Upper lobe of left lung (tissue), 6 donors: Measurements from ENCODE around the gene BIRC7. TPM values are rescaled to one million over a fixed set of nuclear protein-coding genes. Genes with fewer than 3 reads are reported as not detected.
A peak's percentile ranks its signal among the peaks of the same experiment; 100 is the strongest.

ENCODE experiments used
- ATAC-seq, 2 donors: fragments of 200-7000 bp; cut with Tn5 transposase; one replicate each; pipeline ENCODE4 v1.9.1; 2022; ENCODE audit warnings: mild to moderate bottlenecking in 2 of 2, moderate library complexity in 2 of 2; ENCODE audit not compliant: low FRiP score in 2 of 2
- DNase-seq, 2 donors: peaks; one replicate each; pipeline ENCODE4 v3.0.0-alpha.2; 2019 to 2020
- H3K27ac ChIP-seq, 4 donors: fragments of 200-600 bp; sonication (generic); one replicate each; pipeline ENCODE4 v1.5.1; 2016 to 2019
- H3K27me3 ChIP-seq, 4 donors: fragments of 200-600 bp; sonication (generic); one replicate each; pipeline ENCODE4 v1.5.1; 2017 to 2019
- H3K36me3 ChIP-seq, 4 donors: fragments of 200-600 bp; sonication (generic); one replicate each; pipeline ENCODE4 v1.5.1; 2016 to 2019
- H3K4me1 ChIP-seq, 4 donors: fragments of 200-600 bp; sonication (generic); one replicate each; pipeline ENCODE4 v1.5.1; 2018 to 2019
- H3K4me3 ChIP-seq, 4 donors: fragments of 200-600 bp; sonication (generic); one replicate each; pipeline ENCODE4 v1.5.1; 2017 to 2019; ENCODE audit warnings: mild to moderate bottlenecking in 2 of 4, moderate library complexity in 1 of 4
- H3K9me3 ChIP-seq, 4 donors: fragments of 200-600 bp; sonication (generic); one replicate each; pipeline ENCODE4 v1.5.1; 2018 to 2019
- EP300 ChIP-seq, 4 donors: sonication (generic); formaldehyde crosslinking; IDR thresholded peaks; one replicate each; pipeline ENCODE4 v1.5.1; 2017; ENCODE audit warnings: antibody characterized with exemption in 4 of 4, control low read depth in 2 of 4
- POLR2A ChIP-seq, 4 donors: fragments of 450-650 bp; IDR thresholded peaks; one replicate each; pipeline ENCODE4 v1.5.1; 2016 to 2017; ENCODE audit warnings: antibody characterized with exemption in 4 of 4, mild to moderate bottlenecking in 2 of 4
- POLR2AphosphoS5 ChIP-seq, 2 donors: sonication (generic); formaldehyde crosslinking; IDR thresholded peaks; one replicate each; pipeline ENCODE4 v1.5.1; 2017; ENCODE audit warnings: antibody characterized with exemption in 2 of 2
- WGBS, 2 donors: methylation state at CpG; one replicate each; pipeline ENCODE4 v1.1.5; 2017 to 2018; 5-methylcytosine and 5-hydroxymethylcytosine counted together
- total RNA-seq, 6 donors: library from RNA; depleted of rRNA in 4 of 6; stranded (reverse); fragments of >200 nt in 4 of 6; gene quantifications; one replicate each; pipeline versions ENCODE4 v1.1.0 to v1.2.1, GENCODE V29; 2016 to 2021
- TF ChIP-seq, protein P1 (sequence below), 6 experiments: fragments of 450-650 bp in 4 of 6; fragments of 200-600 bp in 2 of 6; sonication (generic) in 2 of 6; IDR thresholded peaks; one replicate each; pipeline ENCODE4 v1.5.1; 2016 to 2019; ENCODE audit warnings: antibody characterized with exemption in 6 of 6
- donor health status: DM: no; HTN: no; CAD: no; lungs with moderate emphysema.
- donor health status: DM: no; HTN: yes; CAD: no; lungs with severe emphysema.

The BIRC7 gene
- total RNA-seq, 6 donors from 2014 or later = 1.3 to 15.0 (median 2.8) TPM; not detected in 2

GRCh38 chr20:63241272-63241671, 5.6 kb downstream of the BIRC7 start:
- H3K27me3 ChIP-seq = no peaks in the 10 kb centered on the region
- no peaks in the 10 kb centered on the region for H3K4me1 ChIP-seq
- ATAC-seq (no peak), DNase-seq (peak in 1 of 2 donors; percentile 52)
- H3K36me3 ChIP-seq = no peaks in the 10 kb centered on the region
- H3K27ac ChIP-seq = no peak overlapping the region
- WGBS, 2 donors = 40 to 48% methylated on average over 10 of the region's 11 CpGs
- H3K9me3 ChIP-seq = no peaks in the 10 kb centered on the region
- H3K4me3 ChIP-seq = no peak overlapping the region
- no peak for TF ChIP-seq POLR2A (IDR thresholded peaks at IDR 0.05)
- no peak for TF ChIP-seq POLR2AphosphoS5 (IDR thresholded peaks at IDR 0.05)
- TF ChIP-seq EP300 (IDR thresholded peaks at IDR 0.05) = no peak
- TF ChIP-seq, protein P1, sequence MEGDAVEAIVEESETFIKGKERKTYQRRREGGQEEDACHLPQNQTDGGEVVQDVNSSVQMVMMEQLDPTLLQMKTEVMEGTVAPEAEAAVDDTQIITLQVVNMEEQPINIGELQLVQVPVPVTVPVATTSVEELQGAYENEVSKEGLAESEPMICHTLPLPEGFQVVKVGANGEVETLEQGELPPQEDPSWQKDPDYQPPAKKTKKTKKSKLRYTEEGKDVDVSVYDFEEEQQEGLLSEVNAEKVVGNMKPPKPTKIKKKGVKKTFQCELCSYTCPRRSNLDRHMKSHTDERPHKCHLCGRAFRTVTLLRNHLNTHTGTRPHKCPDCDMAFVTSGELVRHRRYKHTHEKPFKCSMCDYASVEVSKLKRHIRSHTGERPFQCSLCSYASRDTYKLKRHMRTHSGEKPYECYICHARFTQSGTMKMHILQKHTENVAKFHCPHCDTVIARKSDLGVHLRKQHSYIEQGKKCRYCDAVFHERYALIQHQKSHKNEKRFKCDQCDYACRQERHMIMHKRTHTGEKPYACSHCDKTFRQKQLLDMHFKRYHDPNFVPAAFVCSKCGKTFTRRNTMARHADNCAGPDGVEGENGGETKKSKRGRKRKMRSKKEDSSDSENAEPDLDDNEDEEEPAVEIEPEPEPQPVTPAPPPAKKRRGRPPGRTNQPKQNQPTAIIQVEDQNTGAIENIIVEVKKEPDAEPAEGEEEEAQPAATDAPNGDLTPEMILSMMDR (IDR thresholded peaks at IDR 0.05) = no peak

DNA sequence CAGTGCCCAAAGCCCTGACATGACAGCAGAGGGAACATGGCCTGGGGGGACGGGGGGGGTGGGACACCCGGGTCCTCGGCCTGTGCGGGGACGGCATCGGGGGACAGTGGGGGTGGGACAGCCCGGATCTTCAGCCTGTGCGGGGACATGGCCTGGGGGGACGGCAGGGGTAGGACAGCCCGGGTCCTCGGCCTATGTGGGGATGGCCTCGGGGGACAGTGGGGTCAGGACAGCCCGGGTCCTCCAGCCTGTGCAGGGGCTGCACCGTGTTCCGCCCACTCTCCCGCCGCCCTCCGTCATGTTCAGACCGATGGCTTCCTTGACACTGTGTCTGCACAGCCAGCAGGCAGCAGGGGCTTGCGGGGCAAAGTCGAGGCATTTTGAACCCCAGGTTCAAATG, 7.0 kb downstream of the BIRC7 start:
- 86 to 91% methylated on average over 9 to 11 of the region's 21 CpGs for WGBS, 2 donors
- H3K27me3 ChIP-seq = peaks cover 0 to 5% (median 0%) of the 10 kb centered on the region in 4 donors
- H3K36me3 ChIP-seq = no peaks in the 10 kb centered on the region
- ATAC-seq = no peak
- H3K4me3 ChIP-seq = no peak overlapping the region
- H3K9me3 ChIP-seq = no peaks in the 10 kb centered on the region
- no peak overlapping the region for H3K27ac ChIP-seq
- TF ChIP-seq POLR2A (IDR thresholded peaks at IDR 0.05) = no peak
- no peak for TF ChIP-seq EP300 (IDR thresholded peaks at IDR 0.05)
- TF ChIP-seq, protein P1 (IDR thresholded peaks at IDR 0.05) = no peak
- no peak for TF ChIP-seq POLR2AphosphoS5 (IDR thresholded peaks at IDR 0.05)
- peak in 1 of 2 donors; percentile 58 for DNase-seq
- H3K4me1 ChIP-seq = no peaks in the 10 kb centered on the region

DNA sequence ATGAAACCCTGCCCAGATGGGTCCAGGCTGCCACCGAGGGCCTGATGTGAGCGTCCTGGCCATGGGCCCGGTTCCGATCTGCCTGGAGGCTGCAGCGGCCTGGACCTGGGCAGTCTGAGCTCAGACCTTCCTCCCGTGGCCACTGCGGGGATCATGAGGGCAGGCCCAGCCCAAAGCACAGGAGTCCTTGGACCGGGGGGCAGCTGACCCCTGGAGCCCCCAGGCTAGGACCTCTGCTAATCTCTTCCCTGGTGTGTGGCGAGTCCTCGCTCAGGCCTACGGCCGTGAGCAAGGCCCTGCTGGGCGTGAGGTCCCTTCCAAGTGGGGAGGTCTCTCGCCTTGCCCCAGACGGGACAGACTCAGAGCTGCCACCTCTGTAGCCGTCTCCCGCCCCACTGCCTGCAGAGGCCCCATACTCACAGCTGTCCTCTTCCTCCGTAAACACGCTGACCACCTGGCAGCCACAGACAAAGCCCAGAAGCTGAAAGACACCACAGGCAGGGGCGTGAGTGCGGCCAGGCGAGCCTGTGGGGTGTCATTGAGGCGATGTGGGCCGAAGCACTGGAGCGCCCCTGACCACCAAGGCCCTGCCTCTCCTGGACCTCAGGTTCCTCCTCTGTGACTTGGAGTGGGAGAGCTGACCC, 8.0 kb downstream of the BIRC7 start:
- 89% methylated on average over 20 of the region's 25 CpGs; no CpG with 5 or more reads in 1 of the 2 donors for WGBS, 2 donors
- no peak for TF ChIP-seq POLR2AphosphoS5 (IDR thresholded peaks at IDR 0.05)
- no peak for TF ChIP-seq POLR2A (IDR thresholded peaks at IDR 0.05)
- Histone ChIP-seq H3K4me3 (no peak overlapping the region), H3K9me3 (no peaks in the 10 kb centered on the region), H3K36me3 (no peaks in the 10 kb centered on the region), H3K27me3 (peaks cover 0 to 7% (median 4%) of the 10 kb centered on the region in 4 donors), H3K4me1 (no peaks in the 10 kb centered on the region), H3K27ac (no peak overlapping the region)
- no peak for ATAC-seq
- DNase-seq = peak in 1 of 2 donors; percentile 68

DNA sequence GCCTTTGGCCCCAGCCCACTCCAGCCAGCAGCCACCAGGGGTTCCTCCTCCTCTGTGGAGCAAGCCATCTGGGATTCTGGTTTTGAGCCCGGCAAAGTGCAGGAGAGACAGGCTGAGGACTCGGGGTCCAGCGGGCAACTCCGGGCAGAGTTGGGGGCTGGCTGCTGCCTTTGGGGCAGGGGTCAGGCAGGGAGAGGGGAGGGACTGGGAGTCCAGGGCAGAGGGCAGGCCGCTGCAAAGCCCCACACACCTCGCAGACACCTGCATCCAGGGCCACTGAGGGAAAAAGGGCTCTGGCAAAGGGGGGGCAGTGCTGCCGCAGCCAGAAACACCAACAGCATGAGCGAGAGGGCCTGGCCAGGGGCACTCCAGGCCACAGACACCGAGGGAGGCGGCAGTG, 8.8 kb downstream of the BIRC7 start:
- ATAC-seq (no peak), DNase-seq (peak in 1 of 2 donors; percentile 71)
- Histone ChIP-seq H3K9me3 (no peaks in the 10 kb centered on the region), H3K36me3 (no peaks in the 10 kb centered on the region), H3K4me3 (no peak overlapping the region), H3K4me1 (no peaks in the 10 kb centered on the region), H3K27me3 (peaks cover 0 to 7% (median 4%) of the 10 kb centered on the region in 4 donors), H3K27ac (no peak overlapping the region)
- WGBS, 2 donors = 63 to 89% methylated on average over 3 to 10 of the region's 10 CpGs
- TF ChIP-seq EP300 (IDR thresholded peaks at IDR 0.05) (no peak), POLR2A (IDR thresholded peaks at IDR 0.05) (no peak), POLR2AphosphoS5 (IDR thresholded peaks at IDR 0.05) (no peak)
- TF ChIP-seq, protein P1 (IDR thresholded peaks at IDR 0.05) = no peak

DNA sequence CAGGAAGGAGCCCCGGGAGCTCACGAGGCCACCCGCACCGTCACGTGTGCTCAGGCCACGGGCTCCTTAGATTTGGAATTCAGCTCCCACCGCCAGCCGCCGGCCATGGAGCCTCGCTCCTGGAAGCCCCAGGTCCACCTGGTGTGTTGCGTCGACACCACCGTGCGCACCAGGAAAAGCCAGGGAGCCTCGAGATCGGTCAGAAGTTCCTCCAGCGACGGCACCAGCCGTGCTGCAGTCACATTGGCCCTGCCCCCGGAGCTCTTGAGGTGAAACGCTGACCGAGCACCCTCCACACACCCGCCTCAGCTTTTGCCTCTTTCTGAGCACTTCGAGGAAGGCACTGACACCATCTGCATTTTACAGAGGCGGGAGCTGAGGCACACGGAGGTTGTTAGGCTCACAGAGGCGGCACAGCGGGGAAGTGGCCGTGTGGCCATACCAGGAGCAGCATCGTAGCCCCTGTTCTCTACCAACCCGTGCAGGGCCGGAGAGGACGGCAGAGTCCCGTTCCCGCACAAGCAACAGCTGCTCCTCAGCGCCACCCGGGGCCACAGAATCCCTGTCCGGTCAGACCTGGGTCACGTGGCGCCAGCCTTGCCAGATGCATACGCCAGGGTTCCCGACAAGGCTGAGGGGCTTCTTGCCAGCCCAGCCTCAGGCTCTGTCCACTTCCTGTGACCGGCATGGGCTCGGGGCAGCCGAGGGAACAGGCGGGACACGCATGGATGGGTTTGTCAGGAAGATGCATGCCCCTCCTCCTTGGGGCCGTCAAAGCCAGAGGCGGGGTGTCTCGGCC, 11.0 kb downstream of the BIRC7 start:
- ATAC-seq (peak in 1 of 2 donors; percentile 12), DNase-seq (peak; percentile 31 to 72)
- 37 to 48% methylated on average over 25 to 34 of the region's 50 CpGs for WGBS, 2 donors
- peaks cover 0 to 7% (median 4%) of the 10 kb centered on the region in 4 donors for H3K27me3 ChIP-seq
- no peak overlapping the region for H3K27ac ChIP-seq
- no peaks in the 10 kb centered on the region for H3K4me1 ChIP-seq
- no peaks in the 10 kb centered on the region for H3K9me3 ChIP-seq
- no peaks in the 10 kb centered on the region for H3K36me3 ChIP-seq
- TF ChIP-seq EP300 (IDR thresholded peaks at IDR 0.05) (no peak), POLR2A (IDR thresholded peaks at IDR 0.05) (no peak), POLR2AphosphoS5 (IDR thresholded peaks at IDR 0.05) (no peak)
- TF ChIP-seq, protein P1 (IDR thresholded peaks at IDR 0.05) = no peak
- peak overlapping the region in 1 of 4 donors; percentile 10 for H3K4me3 ChIP-seq
